Ascending aorta (tissue), 2 donors: ENCODE results near the gene UBE2A. TPM values are rescaled to one million over a fixed set of nuclear protein-coding genes. Genes with fewer than 3 reads are reported as not detected.
A peak's percentile ranks its signal among the peaks of the same experiment; 100 is the strongest.

Experiments used
- DNase-seq, 2 donors: peaks; one replicate each; pipeline ENCODE4 v3.0.0-alpha.2; 2019; ENCODE audit warnings: low spot score in 2 of 2
- H3K27ac ChIP-seq, 2 donors: fragments of 200-600 bp; sonication (generic); one replicate each; pipeline ENCODE4 v1.5.1; 2016 to 2017; ENCODE audit warnings: mild to moderate bottlenecking in 1 of 2
- H3K27me3 ChIP-seq: fragments of 200-600 bp; sonication (generic); one replicate; pipeline ENCODE4 v1.5.1; 2017
- H3K36me3 ChIP-seq, 2 donors: fragments of 200-600 bp; sonication (generic); one replicate each; pipeline ENCODE4 v1.5.1; 2016
- H3K4me1 ChIP-seq, 2 donors: fragments of 200-600 bp; sonication (generic); one replicate each; pipeline ENCODE4 v1.5.1; 2016 to 2017; ENCODE audit warnings: mild to moderate bottlenecking in 1 of 2
- H3K4me3 ChIP-seq, 2 donors: fragments of 200-600 bp; sonication (generic); one replicate each; pipeline ENCODE4 v1.5.1; 2016 to 2017; ENCODE audit warnings: mild to moderate bottlenecking in 1 of 2
- H3K9me3 ChIP-seq, 2 donors: fragments of 200-600 bp; sonication (generic); one replicate each; pipeline ENCODE4 v1.5.1; 2016
- intact Hi-C: fragments of 100-400 bp; cut with DNase I; formaldehyde crosslinking; loops from one replicate; pipeline ENCODE4 v1.15.1; 2023
- total RNA-seq: library from RNA; depleted of rRNA; stranded (reverse); fragments of >200 nt; gene quantifications from one replicate; pipeline ENCODE4 v1.1.0, GENCODE V29; 2016
- TF ChIP-seq, protein P1 (sequence below), 3 experiments: fragments of 200-600 bp in 2 of 3; fragments of 450-650 bp in 1 of 3; sonication (generic) in 2 of 3; IDR thresholded peaks; one replicate each; pipeline ENCODE4 v1.5.1; 2016 to 2019; ENCODE audit warnings: antibody characterized with exemption in 3 of 3, mild to moderate bottlenecking in 1 of 3, moderate library complexity in 1 of 3

Gene UBE2A
- total RNA-seq = 28.4 TPM

- peaks cover 0 to 5% of the 10 kb centered on the region in 2 donors for H3K4me1 ChIP-seq
- no peaks in the 10 kb centered on the region for H3K27me3 ChIP-seq
- no peaks in the 10 kb centered on the region for H3K9me3 ChIP-seq
- DNase-seq = peak; percentile 45 to 93
- intact Hi-C loops = loop anchor here (1.0 to 10.0 kb wide), 5 partner anchors 9 to 370 kb away; partner anchors contain the start of genes NKAP, RPL39, STEEP1 and UPF3B
- TF ChIP-seq, protein P1, sequence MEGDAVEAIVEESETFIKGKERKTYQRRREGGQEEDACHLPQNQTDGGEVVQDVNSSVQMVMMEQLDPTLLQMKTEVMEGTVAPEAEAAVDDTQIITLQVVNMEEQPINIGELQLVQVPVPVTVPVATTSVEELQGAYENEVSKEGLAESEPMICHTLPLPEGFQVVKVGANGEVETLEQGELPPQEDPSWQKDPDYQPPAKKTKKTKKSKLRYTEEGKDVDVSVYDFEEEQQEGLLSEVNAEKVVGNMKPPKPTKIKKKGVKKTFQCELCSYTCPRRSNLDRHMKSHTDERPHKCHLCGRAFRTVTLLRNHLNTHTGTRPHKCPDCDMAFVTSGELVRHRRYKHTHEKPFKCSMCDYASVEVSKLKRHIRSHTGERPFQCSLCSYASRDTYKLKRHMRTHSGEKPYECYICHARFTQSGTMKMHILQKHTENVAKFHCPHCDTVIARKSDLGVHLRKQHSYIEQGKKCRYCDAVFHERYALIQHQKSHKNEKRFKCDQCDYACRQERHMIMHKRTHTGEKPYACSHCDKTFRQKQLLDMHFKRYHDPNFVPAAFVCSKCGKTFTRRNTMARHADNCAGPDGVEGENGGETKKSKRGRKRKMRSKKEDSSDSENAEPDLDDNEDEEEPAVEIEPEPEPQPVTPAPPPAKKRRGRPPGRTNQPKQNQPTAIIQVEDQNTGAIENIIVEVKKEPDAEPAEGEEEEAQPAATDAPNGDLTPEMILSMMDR (IDR thresholded peaks at IDR 0.05) = peak; percentile 7 to 50 (median 30)
- peak within 1 kb of the TSS; percentile 64 to 92 for H3K4me3 ChIP-seq
- no peaks in the 10 kb centered on the region for H3K36me3 ChIP-seq
- H3K27ac ChIP-seq = peak within 1 kb of the TSS; percentile 94 to 95
Observed at GRCh38 chrX:119574394-119575266, at the start of gene UBE2A. TSS of gene UBE2A (plus strand) at chrX:119574563. CDS start at chrX:119574712, 149 bp downstream.

GRCh38 chrX:119529345-119530276 is 44.8 kb upstream of the UBE2A start:
- no peak overlapping the region for H3K4me3 ChIP-seq
- TF ChIP-seq, protein P1 (IDR thresholded peaks at IDR 0.05) = no peak
- H3K27me3 ChIP-seq = no peaks in the 10 kb centered on the region
- intact Hi-C loops = no loop called here
- no peaks in the 10 kb centered on the region for H3K9me3 ChIP-seq
- no peak for DNase-seq
- no peaks in the 10 kb centered on the region for H3K36me3 ChIP-seq
- H3K27ac ChIP-seq = no peak overlapping the region
- H3K4me1 ChIP-seq = no peaks in the 10 kb centered on the region

DNA sequence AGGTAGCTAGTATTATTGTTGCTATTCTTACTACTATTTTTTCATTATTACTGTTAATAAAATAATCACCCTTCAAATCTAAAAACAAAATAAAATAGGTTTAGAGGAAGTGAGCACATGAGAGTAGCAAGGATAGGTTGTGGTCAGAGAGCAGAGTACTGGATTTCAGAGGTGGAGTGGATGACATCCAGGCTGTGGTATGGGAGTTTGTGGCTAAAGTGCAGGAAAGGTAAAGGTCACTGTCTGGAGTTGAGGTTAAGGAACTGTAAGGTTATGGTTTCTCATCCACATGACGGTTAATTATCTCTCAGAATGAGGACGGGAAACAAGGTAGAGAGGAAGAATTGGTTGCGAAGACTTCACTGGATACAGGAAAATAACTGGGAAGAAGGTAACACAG is 36.9 kb upstream of the UBE2A start:
- DNase-seq = no peak
- TF ChIP-seq, protein P1 (IDR thresholded peaks at IDR 0.05) = no peak
- Histone ChIP-seq H3K27ac (no peak overlapping the region), H3K9me3 (no peaks in the 10 kb centered on the region), H3K27me3 (no peaks in the 10 kb centered on the region), H3K4me3 (no peak overlapping the region), H3K4me1 (no peaks in the 10 kb centered on the region), H3K36me3 (peaks cover 0 to 2% of the 10 kb centered on the region in 2 donors)
- intact Hi-C loops = no loop called here

DNA sequence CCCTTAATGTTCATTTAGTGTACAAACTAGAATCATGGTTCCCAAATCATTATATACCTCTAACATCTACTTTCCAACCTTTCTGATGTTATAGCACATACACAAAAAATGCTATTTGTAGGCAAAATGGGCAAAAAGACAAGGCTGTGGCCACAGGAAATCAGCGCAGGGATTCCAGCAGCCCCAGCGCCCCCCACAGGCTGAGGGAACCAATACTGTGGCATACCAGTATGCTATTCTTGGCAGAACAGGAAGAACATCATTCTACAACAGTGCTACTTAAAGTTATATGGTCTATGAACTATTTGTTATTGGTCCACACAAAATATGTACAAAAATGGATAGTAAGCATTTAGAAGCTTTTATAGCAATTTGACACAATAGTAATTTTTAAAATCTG is 34.5 kb upstream of the UBE2A start:
- TF ChIP-seq, protein P1 (IDR thresholded peaks at IDR 0.05) = no peak
- Histone ChIP-seq H3K4me1 (no peaks in the 10 kb centered on the region), H3K36me3 (peaks cover 0 to 2% of the 10 kb centered on the region in 2 donors), H3K27ac (no peak overlapping the region), H3K9me3 (no peaks in the 10 kb centered on the region), H3K27me3 (no peaks in the 10 kb centered on the region), H3K4me3 (no peak overlapping the region)
- intact Hi-C loops = no loop called here
- no peak for DNase-seq

- intact Hi-C loops = no loop called here
Observed at GRCh38 chrX:119541188-119541587, 33.2 kb upstream of the UBE2A start.

More at GRCh38 chrX:119541188-119541587, 33.2 kb upstream of the UBE2A start:
- no peak overlapping the region for H3K4me3 ChIP-seq
- no peaks in the 10 kb centered on the region for H3K27me3 ChIP-seq
- DNase-seq = no peak
- H3K9me3 ChIP-seq = no peaks in the 10 kb centered on the region
- TF ChIP-seq, protein P1 (IDR thresholded peaks at IDR 0.05) = no peak
- H3K36me3 ChIP-seq = peaks cover 0 to 2% of the 10 kb centered on the region in 2 donors
- no peaks in the 10 kb centered on the region for H3K4me1 ChIP-seq
- no peak overlapping the region for H3K27ac ChIP-seq
